Measurements from ENCODE around the gene ZNF516.

The ZNF516 gene

DNA sequence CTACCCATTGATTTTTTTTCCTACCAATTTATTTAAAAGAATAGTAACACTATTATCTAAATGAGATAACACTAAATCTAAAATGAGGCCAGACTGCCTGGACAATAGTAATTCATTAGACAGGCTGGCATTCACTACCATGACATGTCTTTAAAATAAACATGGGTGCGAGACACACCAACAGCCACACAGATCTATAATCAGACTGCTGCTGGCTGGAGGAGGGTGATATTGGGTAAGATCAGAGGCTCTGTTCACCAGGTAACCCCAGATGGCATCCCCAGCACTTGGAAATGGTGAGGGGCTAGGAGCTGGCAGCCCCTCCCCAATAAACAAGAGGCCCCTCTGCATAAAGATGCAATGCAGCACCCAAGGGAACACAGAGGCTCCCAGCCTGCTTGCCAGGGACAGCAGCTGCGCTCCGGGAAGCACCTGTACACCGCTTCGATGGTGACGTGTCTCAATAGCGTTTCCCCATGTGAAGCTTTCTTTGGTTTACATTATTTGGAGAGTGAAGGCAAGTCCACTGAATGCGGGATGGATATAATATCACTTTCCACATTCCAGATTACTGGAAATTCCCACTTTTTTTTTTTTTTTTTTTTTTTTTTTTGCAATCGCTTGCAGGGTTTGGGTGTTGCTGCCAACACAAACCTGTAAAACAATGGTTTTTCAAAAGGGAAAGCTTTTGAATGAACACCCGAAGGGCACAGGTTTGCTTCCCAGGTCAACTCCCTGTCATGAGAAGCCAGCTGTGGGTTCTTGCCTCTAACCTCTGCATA lies 159.0 kb downstream of the ZNF516 start:
- no peak for DNase-seq

DNA sequence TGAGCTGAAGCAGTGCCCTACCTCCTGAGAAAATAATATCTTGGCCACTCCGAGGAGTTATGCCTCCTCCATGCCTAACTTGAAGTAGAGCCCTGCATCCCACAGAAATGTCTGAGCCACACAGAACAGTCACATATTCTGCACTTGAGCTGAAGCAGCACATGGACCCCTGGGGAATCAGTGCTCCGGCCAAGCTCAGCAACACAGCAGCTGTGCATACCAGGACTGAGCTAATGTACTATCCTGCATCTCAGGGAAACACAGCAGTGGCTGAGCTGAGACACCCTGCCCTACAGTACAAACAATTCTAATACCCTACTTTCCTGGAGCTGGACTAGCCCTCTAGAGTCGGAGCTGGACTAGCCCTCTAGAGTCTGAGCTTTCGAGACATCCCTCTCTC lies 166.9 kb downstream of the ZNF516 start:
- DNase-seq = no peak

- DNase-seq = no peak
Measured at GRCh38 chr18:76323891-76324290, 171.2 kb downstream of the ZNF516 start.

- no peak for DNase-seq
Measured at GRCh38 chr18:76322686-76323085, 172.4 kb downstream of the ZNF516 start.

DNA sequence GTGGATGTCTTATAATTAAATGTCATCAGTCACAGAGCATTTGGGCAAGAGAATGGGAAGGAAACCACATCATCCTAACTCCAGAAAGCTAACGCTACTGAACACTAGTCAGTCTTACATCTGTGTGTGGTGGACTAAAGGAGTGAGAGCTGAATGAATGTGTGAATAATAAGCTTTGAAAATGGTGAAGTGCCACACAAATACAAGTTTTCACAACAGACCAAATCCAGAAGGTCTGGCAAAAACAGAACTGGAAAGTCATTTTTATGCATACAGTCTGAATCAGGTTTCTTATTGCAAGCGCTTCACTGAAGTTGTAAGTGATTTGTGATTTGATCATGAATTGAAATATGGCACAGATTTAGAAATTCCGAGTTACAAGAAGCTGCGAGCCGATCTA lies 175.7 kb downstream of the ZNF516 start:
- no peak for DNase-seq

DNA sequence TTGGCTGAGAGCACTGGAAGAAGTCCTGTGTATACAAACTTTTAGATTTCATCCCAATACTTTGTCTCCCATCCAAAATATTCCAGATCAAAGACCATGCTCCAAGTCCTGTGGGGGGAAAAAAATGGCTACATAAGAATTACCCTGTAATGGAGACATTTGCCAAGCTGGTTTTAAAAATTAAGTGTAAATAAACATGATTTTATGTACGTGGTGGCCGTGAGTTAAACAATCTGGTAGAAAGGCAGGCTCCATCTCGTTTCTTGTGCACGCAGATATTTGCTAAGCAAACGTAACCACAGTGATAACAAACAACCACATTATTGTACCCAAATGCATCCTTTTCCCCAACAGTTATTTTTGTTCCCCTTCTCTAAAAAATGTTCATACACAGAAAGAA lies 176.4 kb downstream of the ZNF516 start:
- DNase-seq = no peak

DNA sequence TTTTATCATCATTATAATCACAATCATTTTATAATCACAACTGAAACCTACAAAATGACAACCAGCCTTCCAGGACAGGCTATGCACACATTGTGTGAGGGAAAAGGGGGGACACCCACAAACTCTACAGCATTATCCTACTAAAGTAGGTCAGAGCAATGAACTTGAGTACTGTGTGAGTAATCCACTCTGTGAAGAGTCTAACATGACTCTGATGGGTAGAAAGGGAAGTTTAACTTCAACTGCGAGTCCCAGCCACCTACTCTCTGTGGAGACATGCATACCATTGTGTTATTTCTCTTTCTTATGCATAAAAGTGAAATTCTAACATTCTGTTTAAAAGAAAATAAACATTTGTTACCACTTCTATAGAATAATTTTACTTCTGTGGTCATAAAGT lies 177.9 kb downstream of the ZNF516 start:
- DNase-seq = no peak

DNA sequence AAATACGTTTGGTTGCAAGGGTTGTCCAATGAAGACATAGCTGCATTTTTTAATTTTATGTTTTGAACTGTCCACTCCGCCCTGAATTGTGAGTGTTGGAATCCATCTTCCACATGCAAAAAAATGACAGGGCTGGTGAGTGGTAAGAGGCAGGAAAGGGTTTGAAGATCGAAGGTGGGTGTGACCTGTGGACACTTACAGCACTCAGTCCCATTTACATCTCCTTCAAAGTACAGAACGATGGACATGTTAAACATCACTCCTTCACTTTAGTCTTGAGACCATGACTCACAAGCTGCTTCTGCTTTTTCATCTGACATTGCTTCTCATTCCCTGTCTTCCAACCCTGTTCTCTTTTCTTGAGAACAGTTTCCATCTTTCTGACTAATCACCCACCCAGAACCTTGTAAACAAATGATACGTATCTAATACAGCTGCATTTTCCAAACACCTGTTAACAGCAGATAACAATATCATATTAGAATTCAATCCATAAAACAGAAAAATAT lies 179.3 kb downstream of the ZNF516 start:
- DNase-seq = peak; percentile 65

DNA sequence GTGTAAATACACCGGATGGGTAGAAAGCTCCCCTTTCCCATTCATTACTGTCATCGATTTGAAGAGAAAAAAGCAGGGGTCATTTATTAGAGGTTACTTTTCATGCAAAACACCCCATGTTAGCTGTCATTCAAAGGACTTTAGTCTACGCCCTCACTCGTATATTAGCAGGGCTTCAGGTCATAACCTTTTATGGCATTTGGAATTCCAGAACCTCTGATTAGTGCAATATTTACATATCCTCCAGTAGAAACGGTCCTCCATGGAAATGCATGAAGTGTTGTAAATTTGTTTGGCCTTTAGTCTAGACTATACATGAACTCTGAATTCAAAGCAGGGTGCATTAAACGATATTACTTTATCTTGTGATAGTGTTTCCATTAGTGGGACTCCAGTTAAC lies 180.5 kb downstream of the ZNF516 start:
- DNase-seq = no peak

DNA sequence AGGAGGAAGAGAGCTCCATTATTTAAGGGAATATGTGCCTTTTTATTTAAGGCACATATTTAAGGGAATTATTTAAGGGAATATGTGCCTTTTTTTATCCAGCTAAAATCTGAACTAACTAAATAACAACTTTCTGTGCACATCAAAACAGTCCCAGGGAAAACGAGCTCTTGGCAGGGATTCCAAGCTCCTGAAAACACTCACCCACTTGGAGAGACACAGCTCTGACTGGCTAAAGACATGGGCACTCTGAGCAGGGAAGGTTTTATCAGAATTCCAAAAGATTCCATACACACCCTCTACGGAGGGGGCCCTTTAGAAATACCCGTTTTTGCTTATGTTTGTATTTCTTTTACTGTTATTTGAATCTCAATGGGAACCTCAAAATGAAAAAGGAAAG lies 181.0 kb downstream of the ZNF516 start:
- no peak for DNase-seq
